SJSA1 (cell line): ENCODE data around the gene STIM2. TPM values are rescaled to one million over a fixed set of nuclear protein-coding genes. Genes with fewer than 3 reads are reported as not detected.

Source experiments
- DNase-seq, 2 experiments: peaks; one replicate each; pipeline ENCODE4 v3.0.0-alpha.2; 2015 to 2020; ENCODE audit warnings: low spot score in 2 of 2, low read depth in 1 of 2
- H3K27ac ChIP-seq: fragments of 250-450 bp; sonication (Bioruptor Pico); 2 replicates; pipeline ENCODE4 v1.5.1; 2020; ENCODE audit warnings: mild to moderate bottlenecking, moderate library complexity
- H3K27me3 ChIP-seq: fragments of 250-450 bp; sonication (Bioruptor Pico); replicated peaks from 2 replicates; pipeline ENCODE4 v1.5.1; 2020; ENCODE audit warnings: mild to moderate bottlenecking, moderate library complexity
- H3K36me3 ChIP-seq: fragments of 250-450 bp; sonication (Bioruptor Pico); 2 replicates; pipeline ENCODE4 v1.5.1; 2020; ENCODE audit warnings: mild to moderate bottlenecking
- H3K4me1 ChIP-seq: fragments of 250-450 bp; sonication (Bioruptor Pico); replicated peaks from 2 replicates; pipeline ENCODE4 v1.6.1; 2021; ENCODE audit warnings: mild to moderate bottlenecking
- H3K4me3 ChIP-seq: fragments of 250-450 bp; sonication (Bioruptor Pico); 2 replicates; pipeline ENCODE4 v1.5.1; 2020; ENCODE audit warnings: mild to moderate bottlenecking
- H3K9me3 ChIP-seq: fragments of 250-450 bp; sonication (Bioruptor Pico); replicated peaks from 2 replicates; pipeline ENCODE4 v1.5.1; 2020; ENCODE audit warnings: mild to moderate bottlenecking
- total RNA-seq: library from RNA; depleted of rRNA; stranded (reverse); fragments of >200 nt; shearing (Covaris generic); gene quantifications from 2 replicates; pipeline ENCODE4 v1.2.3, GENCODE V29; 2014

Gene STIM2
- total RNA-seq, 1 experiment from 2014 or later, result 13.1 TPM

GRCh38 chr4:26866203-26866602 lies 5.6 kb downstream of the STIM2 start:
- Histone ChIP-seq H3K27me3 (no peaks in the 10 kb centered on the region), H3K4me3 (no peak overlapping the region), H3K36me3 (peaks cover under 1% of the 10 kb centered on the region; the same call in 1 of the 2 replicates), H3K9me3 (no peaks in the 10 kb centered on the region), H3K27ac (no peak overlapping the region), H3K4me1 (peaks cover 3% of the 10 kb centered on the region; the same call in 1 of the 2 replicates)
- no peak for DNase-seq

- Histone ChIP-seq H3K4me1 (peaks cover 3% of the 10 kb centered on the region; the same call in 1 of the 2 replicates), H3K27me3 (no peaks in the 10 kb centered on the region), H3K4me3 (no peak overlapping the region), H3K27ac (no peak overlapping the region), H3K36me3 (no peaks in the 10 kb centered on the region), H3K9me3 (no peaks in the 10 kb centered on the region)
- DNase-seq, result no peak
Measured at GRCh38 chr4:26866781-26867180, 6.1 kb downstream of the STIM2 start.

- no peaks in the 10 kb centered on the region for H3K27me3 ChIP-seq
- H3K4me3 ChIP-seq, result no peak overlapping the region
- no peaks in the 10 kb centered on the region for H3K9me3 ChIP-seq
- no peak overlapping the region for H3K27ac ChIP-seq
- H3K36me3 ChIP-seq, result no peaks in the 10 kb centered on the region
- no peak for DNase-seq
- H3K4me1 ChIP-seq, result no peaks in the 10 kb centered on the region
Measured at GRCh38 chr4:26867914-26868684, 7.5 kb downstream of the STIM2 start.

GRCh38 chr4:26870576-26871262 lies 10.1 kb downstream of the STIM2 start:
- H3K4me1 ChIP-seq, result no peaks in the 10 kb centered on the region
- H3K36me3 ChIP-seq, result no peaks in the 10 kb centered on the region
- no peaks in the 10 kb centered on the region for H3K27me3 ChIP-seq
- H3K27ac ChIP-seq, result no peak overlapping the region
- DNase-seq, result no peak
- H3K4me3 ChIP-seq, result no peak overlapping the region
- no peaks in the 10 kb centered on the region for H3K9me3 ChIP-seq

GRCh38 chr4:26871611-26872010 lies 11.0 kb downstream of the STIM2 start:
- H3K4me1 ChIP-seq, result no peaks in the 10 kb centered on the region
- no peak overlapping the region for H3K4me3 ChIP-seq
- DNase-seq, result no peak
- no peaks in the 10 kb centered on the region for H3K27me3 ChIP-seq
- H3K9me3 ChIP-seq, result no peaks in the 10 kb centered on the region
- no peaks in the 10 kb centered on the region for H3K36me3 ChIP-seq
- no peak overlapping the region for H3K27ac ChIP-seq

GRCh38 chr4:26873391-26874026 lies 12.9 kb downstream of the STIM2 start:
- H3K4me1 ChIP-seq, result no peaks in the 10 kb centered on the region
- no peak overlapping the region for H3K27ac ChIP-seq
- H3K36me3 ChIP-seq, result no peaks in the 10 kb centered on the region
- H3K27me3 ChIP-seq, result no peaks in the 10 kb centered on the region
- no peaks in the 10 kb centered on the region for H3K9me3 ChIP-seq
- H3K4me3 ChIP-seq, result no peak overlapping the region
- no peak for DNase-seq

GRCh38 chr4:26874110-26874509 lies 13.5 kb downstream of the STIM2 start:
- Histone ChIP-seq H3K4me3 (no peak overlapping the region), H3K36me3 (no peaks in the 10 kb centered on the region), H3K4me1 (no peaks in the 10 kb centered on the region), H3K27me3 (no peaks in the 10 kb centered on the region), H3K9me3 (no peaks in the 10 kb centered on the region), H3K27ac (no peak overlapping the region)
- DNase-seq, result no peak

- H3K9me3 ChIP-seq, result no peaks in the 10 kb centered on the region
- no peak for DNase-seq
- H3K4me3 ChIP-seq, result no peak overlapping the region
- H3K27ac ChIP-seq, result no peak overlapping the region
- H3K27me3 ChIP-seq, result no peaks in the 10 kb centered on the region
- H3K36me3 ChIP-seq, result no peaks in the 10 kb centered on the region
- H3K4me1 ChIP-seq, result no peaks in the 10 kb centered on the region
Measured at GRCh38 chr4:26877406-26877805, 16.8 kb downstream of the STIM2 start.

GRCh38 chr4:26877961-26878360 lies 17.3 kb downstream of the STIM2 start:
- Histone ChIP-seq H3K36me3 (no peaks in the 10 kb centered on the region), H3K27me3 (no peaks in the 10 kb centered on the region), H3K27ac (no peak overlapping the region), H3K4me1 (no peaks in the 10 kb centered on the region), H3K9me3 (no peaks in the 10 kb centered on the region), H3K4me3 (no peak overlapping the region)
- no peak for DNase-seq

- no peaks in the 10 kb centered on the region for H3K9me3 ChIP-seq
- no peaks in the 10 kb centered on the region for H3K27me3 ChIP-seq
- no peaks in the 10 kb centered on the region for H3K36me3 ChIP-seq
- H3K4me1 ChIP-seq, result no peaks in the 10 kb centered on the region
- no peak for DNase-seq
- no peak overlapping the region for H3K27ac ChIP-seq
- H3K4me3 ChIP-seq, result no peak overlapping the region
Measured at GRCh38 chr4:26878794-26879391, 18.3 kb downstream of the STIM2 start.

GRCh38 chr4:26879805-26880204 lies 19.2 kb downstream of the STIM2 start:
- DNase-seq, result no peak
- no peaks in the 10 kb centered on the region for H3K9me3 ChIP-seq
- no peaks in the 10 kb centered on the region for H3K4me1 ChIP-seq
- H3K27ac ChIP-seq, result no peak overlapping the region
- H3K27me3 ChIP-seq, result no peaks in the 10 kb centered on the region
- H3K36me3 ChIP-seq, result no peaks in the 10 kb centered on the region
- H3K4me3 ChIP-seq, result no peak overlapping the region

- Histone ChIP-seq H3K4me1 (no peaks in the 10 kb centered on the region), H3K27me3 (no peaks in the 10 kb centered on the region), H3K27ac (no peak overlapping the region), H3K9me3 (no peaks in the 10 kb centered on the region), H3K4me3 (no peak overlapping the region), H3K36me3 (no peaks in the 10 kb centered on the region)
- DNase-seq, result no peak
Measured at GRCh38 chr4:26884026-26884425, 23.4 kb downstream of the STIM2 start.

- H3K27me3 ChIP-seq, result no peaks in the 10 kb centered on the region
- no peak overlapping the region for H3K4me3 ChIP-seq
- no peaks in the 10 kb centered on the region for H3K4me1 ChIP-seq
- H3K27ac ChIP-seq, result no peak overlapping the region
- H3K36me3 ChIP-seq, result no peaks in the 10 kb centered on the region
- DNase-seq, result no peak
- no peaks in the 10 kb centered on the region for H3K9me3 ChIP-seq
Measured at GRCh38 chr4:26884486-26884988, 23.9 kb downstream of the STIM2 start.

GRCh38 chr4:26885912-26886274 lies 25.3 kb downstream of the STIM2 start:
- no peak overlapping the region for H3K27ac ChIP-seq
- no peak overlapping the region for H3K4me3 ChIP-seq
- no peaks in the 10 kb centered on the region for H3K36me3 ChIP-seq
- DNase-seq, result no peak
- H3K9me3 ChIP-seq, result no peaks in the 10 kb centered on the region
- no peaks in the 10 kb centered on the region for H3K27me3 ChIP-seq
- no peaks in the 10 kb centered on the region for H3K4me1 ChIP-seq
